ENCODE results near the gene GNGT1. TPM values are rescaled to one million over a fixed set of nuclear protein-coding genes. Genes with fewer than 3 reads are reported as not detected.

The GNGT1 gene
- polyA plus RNA-seq, 1 donor from 2014 or later = not detected

DNA sequence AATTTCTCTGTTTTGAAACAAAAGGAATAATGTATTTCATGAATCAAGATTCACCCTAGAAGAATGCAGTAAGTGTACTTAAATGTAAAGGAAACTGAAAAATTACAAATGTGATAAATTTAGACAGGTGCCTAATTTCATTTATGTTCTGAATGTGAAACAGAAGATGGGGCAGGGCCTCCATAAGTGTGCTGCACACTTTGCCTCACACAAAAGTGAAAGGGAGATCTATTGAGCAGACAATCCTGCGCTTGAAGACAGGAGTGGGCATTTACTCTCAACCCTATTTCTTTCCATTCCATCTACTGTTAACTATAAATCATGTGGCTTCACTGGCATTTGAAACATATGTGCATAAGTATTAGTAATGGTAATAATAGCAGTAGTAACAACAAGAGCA lies 51.4 kb downstream of the GNGT1 start:
- Histone ChIP-seq H3K27me3 (ENCODE audit: insufficient read depth, low read depth, low read length) (no peaks in the 10 kb centered on the region), H3K9ac (ENCODE audit: low read length) (no peak overlapping the region), H2AFZ (ENCODE audit: low read depth, low read length) (no peak overlapping the region)

GRCh38 chr7:93958216-93958615 lies 51.8 kb downstream of the GNGT1 start:
- H3K27ac ChIP-seq (ENCODE audit: low read length) = no peak overlapping the region
- TF ChIP-seq CTCF (IDR thresholded peaks at IDR 0.05; ENCODE audit: poor library complexity, severe bottlenecking) (no peak), POLR2AphosphoS5 (IDR thresholded peaks at IDR 0.05) (no peak), RAD21 (conservative IDR thresholded peaks at IDR 0.05) (no peak), MXI1 (conservative IDR thresholded peaks at IDR 0.05; ENCODE audit: poor library complexity, severe bottlenecking) (no peak), EZH2 (IDR thresholded peaks at IDR 0.05; ENCODE audit: borderline replicate concordance, insufficient read depth, low read length, poor library complexity, severe bottlenecking) (no peak), EP300 (conservative IDR thresholded peaks at IDR 0.05; ENCODE audit: poor library complexity, severe bottlenecking) (no peak), SMC3 (conservative IDR thresholded peaks at IDR 0.05; ENCODE audit: poor library complexity) (no peak), TAF1 (IDR thresholded peaks at IDR 0.05; ENCODE audit: low read depth) (no peak)
- TF ChIP-seq, protein P1, sequence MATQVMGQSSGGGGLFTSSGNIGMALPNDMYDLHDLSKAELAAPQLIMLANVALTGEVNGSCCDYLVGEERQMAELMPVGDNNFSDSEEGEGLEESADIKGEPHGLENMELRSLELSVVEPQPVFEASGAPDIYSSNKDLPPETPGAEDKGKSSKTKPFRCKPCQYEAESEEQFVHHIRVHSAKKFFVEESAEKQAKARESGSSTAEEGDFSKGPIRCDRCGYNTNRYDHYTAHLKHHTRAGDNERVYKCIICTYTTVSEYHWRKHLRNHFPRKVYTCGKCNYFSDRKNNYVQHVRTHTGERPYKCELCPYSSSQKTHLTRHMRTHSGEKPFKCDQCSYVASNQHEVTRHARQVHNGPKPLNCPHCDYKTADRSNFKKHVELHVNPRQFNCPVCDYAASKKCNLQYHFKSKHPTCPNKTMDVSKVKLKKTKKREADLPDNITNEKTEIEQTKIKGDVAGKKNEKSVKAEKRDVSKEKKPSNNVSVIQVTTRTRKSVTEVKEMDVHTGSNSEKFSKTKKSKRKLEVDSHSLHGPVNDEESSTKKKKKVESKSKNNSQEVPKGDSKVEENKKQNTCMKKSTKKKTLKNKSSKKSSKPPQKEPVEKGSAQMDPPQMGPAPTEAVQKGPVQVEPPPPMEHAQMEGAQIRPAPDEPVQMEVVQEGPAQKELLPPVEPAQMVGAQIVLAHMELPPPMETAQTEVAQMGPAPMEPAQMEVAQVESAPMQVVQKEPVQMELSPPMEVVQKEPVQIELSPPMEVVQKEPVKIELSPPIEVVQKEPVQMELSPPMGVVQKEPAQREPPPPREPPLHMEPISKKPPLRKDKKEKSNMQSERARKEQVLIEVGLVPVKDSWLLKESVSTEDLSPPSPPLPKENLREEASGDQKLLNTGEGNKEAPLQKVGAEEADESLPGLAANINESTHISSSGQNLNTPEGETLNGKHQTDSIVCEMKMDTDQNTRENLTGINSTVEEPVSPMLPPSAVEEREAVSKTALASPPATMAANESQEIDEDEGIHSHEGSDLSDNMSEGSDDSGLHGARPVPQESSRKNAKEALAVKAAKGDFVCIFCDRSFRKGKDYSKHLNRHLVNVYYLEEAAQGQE (IDR thresholded peaks at IDR 0.05; ENCODE audit: borderline replicate concordance) = no peak
- no peaks in the 10 kb centered on the region for H3K79me2 ChIP-seq (replicated peaks; ENCODE audit: insufficient read depth, low read length)
- H3K9me2 ChIP-seq (ENCODE audit: insufficient read depth, low read length) = no peaks in the 10 kb centered on the region
- H3K9ac ChIP-seq (ENCODE audit: low read length) = no peak overlapping the region
- no peaks in the 10 kb centered on the region for H3F3A ChIP-seq (ENCODE audit: insufficient read depth, low read length, poor library complexity, severe bottlenecking)
- H3K9me3 ChIP-seq (ENCODE audit: low read length) = no peaks in the 10 kb centered on the region
- H3K36me3 ChIP-seq (ENCODE audit: insufficient read depth, low read length) = no peaks in the 10 kb centered on the region
- no peaks in the 10 kb centered on the region for H4K20me1 ChIP-seq (ENCODE audit: insufficient read depth)
- H3K4me2 ChIP-seq (ENCODE audit: low read length) = no peak overlapping the region
- H2AFZ ChIP-seq (ENCODE audit: low read depth, low read length) = no peak overlapping the region
- H3K27me3 ChIP-seq (ENCODE audit: insufficient read depth, low read depth, low read length) = no peaks in the 10 kb centered on the region
- no peak overlapping the region for H3K4me3 ChIP-seq (ENCODE audit: low read length)

More for the DNA sequence above, 51.4 kb downstream of the GNGT1 start:
- Histone ChIP-seq H3K36me3 (ENCODE audit: insufficient read depth, low read length) (no peaks in the 10 kb centered on the region), H4K20me1 (ENCODE audit: insufficient read depth) (no peaks in the 10 kb centered on the region), H3K9me2 (ENCODE audit: insufficient read depth, low read length) (no peaks in the 10 kb centered on the region), H3K4me2 (ENCODE audit: low read length) (no peak overlapping the region), H3K4me3 (ENCODE audit: low read length) (no peak overlapping the region), H3K27ac (ENCODE audit: low read length) (no peak overlapping the region), H3F3A (ENCODE audit: insufficient read depth, low read length, poor library complexity, severe bottlenecking) (no peaks in the 10 kb centered on the region), H3K79me2 (replicated peaks; ENCODE audit: insufficient read depth, low read length) (no peaks in the 10 kb centered on the region), H3K9me3 (ENCODE audit: low read length) (no peaks in the 10 kb centered on the region)
- TF ChIP-seq, protein P1 (IDR thresholded peaks at IDR 0.05; ENCODE audit: borderline replicate concordance) = no peak
- no peak for TF ChIP-seq TAF1 (IDR thresholded peaks at IDR 0.05; ENCODE audit: low read depth)
- no peak for TF ChIP-seq EP300 (conservative IDR thresholded peaks at IDR 0.05; ENCODE audit: poor library complexity, severe bottlenecking)
- TF ChIP-seq SMC3 (conservative IDR thresholded peaks at IDR 0.05; ENCODE audit: poor library complexity) = no peak
- TF ChIP-seq POLR2AphosphoS5 (IDR thresholded peaks at IDR 0.05) = no peak
- TF ChIP-seq EZH2 (IDR thresholded peaks at IDR 0.05; ENCODE audit: borderline replicate concordance, insufficient read depth, low read length, poor library complexity, severe bottlenecking) = no peak
- TF ChIP-seq MXI1 (conservative IDR thresholded peaks at IDR 0.05; ENCODE audit: poor library complexity, severe bottlenecking) = no peak
- TF ChIP-seq CTCF (IDR thresholded peaks at IDR 0.05; ENCODE audit: poor library complexity, severe bottlenecking) = no peak
- no peak for TF ChIP-seq RAD21 (conservative IDR thresholded peaks at IDR 0.05)
